Measurements from ENCODE around the gene DNAJC7.

Gene DNAJC7

DNA sequence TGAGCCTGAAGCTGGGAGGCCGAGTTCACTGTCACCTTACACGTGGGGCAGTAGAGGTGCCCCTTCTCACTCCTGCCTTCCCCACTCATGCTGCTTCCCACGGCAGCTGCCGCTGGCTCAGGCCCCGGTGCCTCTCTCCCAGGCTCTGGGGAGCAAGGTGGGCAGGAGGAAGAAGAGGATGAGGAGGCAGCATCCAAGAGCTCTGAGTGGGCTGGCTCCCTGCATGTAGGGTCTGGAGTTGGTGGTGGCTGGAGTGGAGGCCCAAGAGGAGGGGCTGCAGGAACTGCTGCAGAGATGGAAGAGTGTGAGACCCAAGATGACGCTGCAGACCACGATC, 11.5 kb upstream of the DNAJC7 start:
- Histone ChIP-seq H3K27ac (no peak overlapping the region), H3K9me3 (ENCODE audit: severe bottlenecking) (no peaks in the 10 kb centered on the region), H3K36me3 (peaks cover 18% of the 10 kb centered on the region), H3K27me3 (ENCODE audit: insufficient read depth, low read depth, severe bottlenecking) (no peaks in the 10 kb centered on the region), H3K4me3 (ENCODE audit: low read depth, low read length) (no peak overlapping the region)
- TF ChIP-seq, protein P1, sequence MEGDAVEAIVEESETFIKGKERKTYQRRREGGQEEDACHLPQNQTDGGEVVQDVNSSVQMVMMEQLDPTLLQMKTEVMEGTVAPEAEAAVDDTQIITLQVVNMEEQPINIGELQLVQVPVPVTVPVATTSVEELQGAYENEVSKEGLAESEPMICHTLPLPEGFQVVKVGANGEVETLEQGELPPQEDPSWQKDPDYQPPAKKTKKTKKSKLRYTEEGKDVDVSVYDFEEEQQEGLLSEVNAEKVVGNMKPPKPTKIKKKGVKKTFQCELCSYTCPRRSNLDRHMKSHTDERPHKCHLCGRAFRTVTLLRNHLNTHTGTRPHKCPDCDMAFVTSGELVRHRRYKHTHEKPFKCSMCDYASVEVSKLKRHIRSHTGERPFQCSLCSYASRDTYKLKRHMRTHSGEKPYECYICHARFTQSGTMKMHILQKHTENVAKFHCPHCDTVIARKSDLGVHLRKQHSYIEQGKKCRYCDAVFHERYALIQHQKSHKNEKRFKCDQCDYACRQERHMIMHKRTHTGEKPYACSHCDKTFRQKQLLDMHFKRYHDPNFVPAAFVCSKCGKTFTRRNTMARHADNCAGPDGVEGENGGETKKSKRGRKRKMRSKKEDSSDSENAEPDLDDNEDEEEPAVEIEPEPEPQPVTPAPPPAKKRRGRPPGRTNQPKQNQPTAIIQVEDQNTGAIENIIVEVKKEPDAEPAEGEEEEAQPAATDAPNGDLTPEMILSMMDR (IDR thresholded peaks at IDR 0.05; ENCODE audit: low read depth, low read length), result no peak
- no peak for DNase-seq

DNA sequence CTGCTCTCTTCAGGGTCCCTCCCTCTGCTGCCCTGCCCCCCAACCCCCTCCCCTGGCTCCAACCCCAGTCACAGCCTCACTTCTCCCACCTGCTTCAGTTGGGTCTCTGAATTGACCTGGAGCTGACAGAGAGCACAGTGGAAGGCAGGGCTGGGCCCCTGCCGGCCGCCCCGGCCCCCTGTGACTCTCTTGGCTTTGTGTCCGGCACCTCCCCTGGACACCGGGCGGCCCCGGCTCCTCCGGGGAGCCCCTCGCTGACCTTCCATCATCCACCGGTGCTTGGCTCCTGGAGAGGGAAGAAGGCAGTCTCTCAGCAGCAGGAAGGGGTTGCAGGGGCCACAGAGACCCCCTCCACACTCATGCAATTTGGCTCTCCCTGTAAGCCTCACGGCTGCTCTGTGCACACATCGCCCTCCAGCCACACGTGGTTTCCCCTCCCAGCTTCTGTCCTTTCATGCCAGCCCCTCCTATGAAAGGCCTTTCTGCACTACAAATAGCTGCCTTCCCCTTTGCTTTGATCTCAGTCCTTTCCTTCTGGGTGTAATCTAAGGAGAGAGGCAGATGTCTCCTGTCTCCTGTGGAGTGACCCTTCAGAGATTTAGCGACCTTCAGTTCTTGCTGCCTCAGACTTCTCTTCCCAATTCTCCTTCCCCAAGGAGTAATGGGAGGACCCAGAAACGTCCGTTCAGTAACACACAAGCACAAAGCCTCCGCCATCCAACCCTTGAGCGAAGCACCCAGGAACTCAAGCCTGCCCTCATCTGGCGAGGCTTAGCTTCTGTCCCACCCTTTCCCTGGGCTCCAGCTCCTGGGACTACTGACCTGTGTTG, 10.9 kb upstream of the DNAJC7 start:
- Histone ChIP-seq H3K36me3 (peaks cover 24% of the 10 kb centered on the region), H3K27ac (no peak overlapping the region), H3K4me3 (ENCODE audit: low read depth, low read length) (no peak overlapping the region), H3K9me3 (ENCODE audit: severe bottlenecking) (no peaks in the 10 kb centered on the region), H3K27me3 (ENCODE audit: insufficient read depth, low read depth, severe bottlenecking) (no peaks in the 10 kb centered on the region)
- DNase-seq, result peak; percentile 54
- TF ChIP-seq, protein P1 (IDR thresholded peaks at IDR 0.05; ENCODE audit: low read depth, low read length), result peak; percentile 68

DNA sequence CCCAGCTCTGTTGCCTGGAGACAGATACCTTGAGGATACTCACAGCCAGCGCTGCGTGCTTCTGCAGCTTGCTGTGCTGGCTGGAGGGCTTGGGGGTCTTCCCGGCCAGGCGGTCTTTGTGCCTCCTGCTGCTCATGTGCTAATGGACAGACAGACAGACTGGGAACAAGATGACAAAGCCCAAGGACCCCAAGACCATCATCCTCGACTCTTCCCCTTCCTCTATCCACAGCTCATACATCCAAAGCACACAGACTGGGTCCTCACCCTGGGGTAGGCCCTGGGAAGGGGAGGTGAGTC, 10.3 kb upstream of the DNAJC7 start:
- Histone ChIP-seq H3K27ac (no peak overlapping the region), H3K4me3 (ENCODE audit: low read depth, low read length) (no peak overlapping the region), H3K36me3 (peaks cover 30% of the 10 kb centered on the region), H3K27me3 (ENCODE audit: insufficient read depth, low read depth, severe bottlenecking) (no peaks in the 10 kb centered on the region), H3K9me3 (ENCODE audit: severe bottlenecking) (no peaks in the 10 kb centered on the region)
- TF ChIP-seq, protein P1 (IDR thresholded peaks at IDR 0.05; ENCODE audit: low read depth, low read length), result no peak
- DNase-seq, result no peak

DNA sequence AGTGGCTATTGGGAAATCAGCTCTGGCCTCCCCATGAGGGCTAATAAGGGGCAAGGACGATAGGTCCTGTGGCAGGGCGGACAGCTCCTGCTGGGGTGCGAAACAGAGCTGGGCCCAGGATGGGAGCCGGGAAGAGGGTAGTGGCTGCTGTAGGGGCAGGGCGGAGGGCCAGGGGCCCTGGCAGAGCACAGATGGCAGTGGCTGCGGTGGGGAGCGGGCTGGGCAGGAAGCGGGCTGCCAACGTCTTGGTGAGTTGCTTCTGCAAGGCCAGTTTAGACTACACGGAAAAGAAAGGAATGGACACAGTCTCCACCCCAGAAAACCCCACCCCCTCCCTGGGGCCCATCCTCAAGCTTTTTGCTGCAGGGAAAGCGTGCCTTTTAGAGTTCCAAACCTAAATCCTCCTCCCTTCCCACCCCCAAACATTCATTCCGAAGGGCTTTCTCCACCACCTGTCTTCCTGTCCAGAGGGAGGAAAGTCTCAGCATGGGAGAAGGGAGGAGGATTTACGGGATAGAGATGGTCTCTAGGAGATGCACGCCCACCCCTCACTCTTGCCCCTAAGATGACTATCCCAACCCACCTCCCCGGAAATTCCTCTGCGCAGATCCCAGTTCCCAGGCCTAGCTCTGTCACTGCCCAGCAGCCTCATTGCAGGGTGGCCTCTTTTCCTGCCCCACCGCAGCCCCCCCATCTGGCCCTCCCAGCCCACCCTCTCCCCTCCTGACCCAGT, 9.8 kb upstream of the DNAJC7 start:
- 0 out of 2 replicates have a peak overlapping the region, but pooled peaks have one; percentile 9 for H3K27ac ChIP-seq
- peaks cover 36% of the 10 kb centered on the region for H3K36me3 ChIP-seq
- H3K9me3 ChIP-seq (ENCODE audit: severe bottlenecking), result no peaks in the 10 kb centered on the region
- TF ChIP-seq, protein P1 (IDR thresholded peaks at IDR 0.05; ENCODE audit: low read depth, low read length), result no peak
- no peak for DNase-seq
- no peaks in the 10 kb centered on the region for H3K27me3 ChIP-seq (ENCODE audit: insufficient read depth, low read depth, severe bottlenecking)
- H3K4me3 ChIP-seq (ENCODE audit: low read depth, low read length), result no peak overlapping the region

DNA sequence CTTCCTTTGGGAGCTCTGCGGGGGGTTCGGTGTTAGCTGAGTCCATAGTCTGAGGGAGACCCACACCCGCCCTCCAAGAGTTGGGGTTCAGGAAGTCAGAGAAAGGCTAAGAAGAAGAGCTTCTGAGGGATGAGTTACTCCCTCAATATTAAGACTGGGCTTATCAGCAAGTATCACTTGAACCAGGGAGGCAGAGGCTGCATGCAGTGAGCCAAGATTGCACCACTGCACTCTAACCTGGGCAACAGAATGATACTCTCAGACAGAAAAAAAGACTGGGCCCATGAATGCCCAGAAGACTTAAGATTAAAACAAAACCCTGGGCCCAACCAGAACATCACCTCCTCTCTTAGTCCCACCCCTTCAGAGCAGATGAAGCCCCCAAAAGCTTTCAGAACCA, 8.7 kb upstream of the DNAJC7 start:
- no peak overlapping the region for H3K27ac ChIP-seq
- TF ChIP-seq, protein P1 (IDR thresholded peaks at IDR 0.05; ENCODE audit: low read depth, low read length), result no peak

More for the DNA sequence above, 8.7 kb upstream of the DNAJC7 start:
- H3K4me3 ChIP-seq (ENCODE audit: low read depth, low read length), result no peak overlapping the region
- peaks cover 44% of the 10 kb centered on the region for H3K36me3 ChIP-seq
- no peaks in the 10 kb centered on the region for H3K27me3 ChIP-seq (ENCODE audit: insufficient read depth, low read depth, severe bottlenecking)
- DNase-seq, result no peak
- H3K9me3 ChIP-seq (ENCODE audit: severe bottlenecking), result no peaks in the 10 kb centered on the region

All from WERI-Rb-1 (cell line).